Neural cell (in vitro differentiated cells): ENCODE results near the gene PRKCZ.

ENCODE experiments used
- CTCF ChIP-seq: fragments of 450-650 bp; IDR thresholded peaks from 2 replicates; pipeline ENCODE4 v1.5.1; 2014; ENCODE audit warnings: antibody characterized with exemption, mild to moderate bottlenecking, moderate library complexity; ENCODE audit not compliant: poor library complexity, severe bottlenecking
- EP300 ChIP-seq: fragments of 450-650 bp; conservative IDR thresholded peaks from 2 replicates; pipeline ENCODE4 v1.6.1; 2014; ENCODE audit warnings: antibody characterized with exemption, mild to moderate bottlenecking, moderate library complexity; ENCODE audit not compliant: poor library complexity, severe bottlenecking
- EZH2 ChIP-seq: fragments of 200-600, 300-800 bp; shearing (Covaris generic), sonication (generic); IDR thresholded peaks from 2 replicates; pipeline ENCODE4 v1.6.1; 2014; ENCODE audit warnings: antibody characterized with exemption, low read length, borderline replicate concordance, mild to moderate bottlenecking; ENCODE audit not compliant: insufficient read depth, poor library complexity, severe bottlenecking
- MXI1 ChIP-seq: fragments of 450-650 bp; conservative IDR thresholded peaks from 2 replicates; pipeline ENCODE4 v1.6.1; 2014; ENCODE audit warnings: antibody characterized with exemption, mild to moderate bottlenecking; ENCODE audit not compliant: poor library complexity, severe bottlenecking
- POLR2AphosphoS5 ChIP-seq: IDR thresholded peaks from 2 replicates; pipeline ENCODE4 v1.6.1; 2012
- REST ChIP-seq: IDR thresholded peaks from 2 replicates; pipeline ENCODE4 v1.6.1; 2012; ENCODE audit warnings: borderline replicate concordance

GRCh38 chr1:2022063-2022770 lies 28.0 kb upstream of the PRKCZ start:
- TF ChIP-seq REST = no peak
- no peak for TF ChIP-seq POLR2AphosphoS5
- no peak for TF ChIP-seq EP300
- no peak for TF ChIP-seq CTCF
- TF ChIP-seq EZH2 = no peak
- TF ChIP-seq MXI1 = no peak
